GM12872 (cell line): ENCODE results near the gene IFTAP.

ENCODE experiments used
- TF ChIP-seq, protein P1 (sequence below): IDR thresholded peaks from 3 replicates; pipeline ENCODE4 v1.5.1; 2011; ENCODE audit warnings: low read depth, mild to moderate bottlenecking, low read length, moderate library complexity; ENCODE audit not compliant: insufficient read depth

The IFTAP gene

DNA sequence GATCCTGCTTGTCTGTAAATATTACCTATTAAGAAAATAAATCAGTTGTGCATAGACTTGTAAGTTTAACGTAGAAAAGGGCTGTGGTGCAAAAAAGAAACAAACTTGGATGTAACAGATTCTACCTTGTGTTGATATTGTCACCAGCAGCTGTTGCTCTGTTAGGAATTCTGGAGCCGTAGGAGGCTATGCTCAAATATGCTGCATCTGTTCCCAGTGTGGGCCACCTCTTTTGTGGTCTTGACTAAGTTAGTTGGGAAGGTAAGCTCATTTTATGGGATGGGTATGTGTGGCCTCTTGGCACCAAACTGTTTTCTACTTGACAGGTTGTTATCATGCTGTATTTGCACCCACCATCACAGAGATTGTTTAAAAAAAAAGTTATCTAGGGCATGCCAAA lies 33.2 kb downstream of the IFTAP start:
- TF ChIP-seq, protein P1, sequence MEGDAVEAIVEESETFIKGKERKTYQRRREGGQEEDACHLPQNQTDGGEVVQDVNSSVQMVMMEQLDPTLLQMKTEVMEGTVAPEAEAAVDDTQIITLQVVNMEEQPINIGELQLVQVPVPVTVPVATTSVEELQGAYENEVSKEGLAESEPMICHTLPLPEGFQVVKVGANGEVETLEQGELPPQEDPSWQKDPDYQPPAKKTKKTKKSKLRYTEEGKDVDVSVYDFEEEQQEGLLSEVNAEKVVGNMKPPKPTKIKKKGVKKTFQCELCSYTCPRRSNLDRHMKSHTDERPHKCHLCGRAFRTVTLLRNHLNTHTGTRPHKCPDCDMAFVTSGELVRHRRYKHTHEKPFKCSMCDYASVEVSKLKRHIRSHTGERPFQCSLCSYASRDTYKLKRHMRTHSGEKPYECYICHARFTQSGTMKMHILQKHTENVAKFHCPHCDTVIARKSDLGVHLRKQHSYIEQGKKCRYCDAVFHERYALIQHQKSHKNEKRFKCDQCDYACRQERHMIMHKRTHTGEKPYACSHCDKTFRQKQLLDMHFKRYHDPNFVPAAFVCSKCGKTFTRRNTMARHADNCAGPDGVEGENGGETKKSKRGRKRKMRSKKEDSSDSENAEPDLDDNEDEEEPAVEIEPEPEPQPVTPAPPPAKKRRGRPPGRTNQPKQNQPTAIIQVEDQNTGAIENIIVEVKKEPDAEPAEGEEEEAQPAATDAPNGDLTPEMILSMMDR = no peak

- TF ChIP-seq, protein P1 = no peak
Observed at GRCh38 chr11:36628141-36628540, 33.8 kb downstream of the IFTAP start.

GRCh38 chr11:36628765-36629244 lies 34.5 kb downstream of the IFTAP start:
- TF ChIP-seq, protein P1 = no peak

GRCh38 chr11:36631774-36632173 lies 37.5 kb downstream of the IFTAP start:
- TF ChIP-seq, protein P1 = no peak

DNA sequence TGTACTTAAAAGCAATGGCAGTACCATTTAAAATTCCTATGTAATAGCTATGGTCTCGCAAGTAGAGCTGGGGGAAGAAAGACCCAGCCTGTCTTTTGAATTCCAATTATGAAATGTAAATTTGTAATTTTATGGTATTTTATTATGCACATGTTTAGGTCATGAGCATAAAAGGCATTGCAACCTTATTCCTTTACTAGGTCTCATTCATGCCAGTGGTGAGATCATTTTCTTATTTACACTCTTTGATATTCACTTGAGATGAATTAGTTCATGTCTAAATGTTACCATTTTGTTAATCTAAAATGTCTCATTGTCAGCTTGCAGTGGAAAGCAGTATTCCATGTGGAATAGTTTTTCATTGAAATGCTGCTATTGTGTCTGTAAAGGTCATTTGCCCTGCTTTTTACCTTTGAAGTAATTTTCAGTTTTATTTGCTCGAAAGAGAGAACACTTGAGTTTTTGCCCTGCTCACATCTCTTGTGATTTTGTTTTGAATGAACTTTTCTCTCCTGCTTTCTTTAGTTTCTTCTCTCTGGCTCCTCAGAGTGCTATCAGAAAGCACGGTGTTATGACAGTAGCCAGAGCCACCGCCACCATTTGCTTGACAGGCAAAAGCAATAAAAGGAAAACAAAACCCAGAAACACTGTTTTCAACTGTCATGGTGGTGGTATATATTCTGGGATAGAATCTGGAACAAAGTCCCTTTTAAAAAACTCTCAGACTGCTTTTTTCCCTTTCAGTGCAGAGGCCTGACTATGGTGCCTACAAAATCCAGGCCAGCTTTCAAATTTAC lies 41.0 kb downstream of the IFTAP start:
- TF ChIP-seq, protein P1 = no peak

DNA sequence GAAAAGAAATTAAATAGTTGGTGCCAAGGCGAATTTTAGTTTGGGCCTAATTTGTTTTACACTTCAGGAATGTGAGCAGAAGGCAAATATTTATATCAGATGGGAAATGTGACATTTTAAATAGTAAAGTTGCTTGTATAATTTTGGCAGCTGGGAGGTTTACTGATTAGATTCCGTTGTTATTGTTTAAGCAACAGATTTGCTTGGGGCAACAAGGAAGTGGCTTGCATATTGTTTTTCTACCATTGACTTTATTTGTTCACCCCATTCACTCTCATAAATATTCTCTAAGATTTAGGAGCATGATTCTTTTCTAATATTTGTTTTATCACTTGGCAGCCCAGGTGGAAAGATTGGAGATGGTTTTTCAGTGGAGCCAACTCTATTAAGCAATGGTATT lies 44.3 kb downstream of the IFTAP start:
- TF ChIP-seq, protein P1 = no peak

- TF ChIP-seq, protein P1 = no peak
Observed at GRCh38 chr11:36657610-36658267, 63.4 kb downstream of the IFTAP start.
